Activated effector memory CD4-positive, alpha-beta T cell treated with anti-CD3 and anti-CD28 coated beads, Interleukin-2, amount 50 U/mL, for 16 hours (primary cell): ENCODE measurements around the gene ERRFI1.

Experiments
- DNase-seq: peaks from one replicate; pipeline ENCODE4 v3.0.0-alpha.2; 2020

ERRFI1 gene

DNA sequence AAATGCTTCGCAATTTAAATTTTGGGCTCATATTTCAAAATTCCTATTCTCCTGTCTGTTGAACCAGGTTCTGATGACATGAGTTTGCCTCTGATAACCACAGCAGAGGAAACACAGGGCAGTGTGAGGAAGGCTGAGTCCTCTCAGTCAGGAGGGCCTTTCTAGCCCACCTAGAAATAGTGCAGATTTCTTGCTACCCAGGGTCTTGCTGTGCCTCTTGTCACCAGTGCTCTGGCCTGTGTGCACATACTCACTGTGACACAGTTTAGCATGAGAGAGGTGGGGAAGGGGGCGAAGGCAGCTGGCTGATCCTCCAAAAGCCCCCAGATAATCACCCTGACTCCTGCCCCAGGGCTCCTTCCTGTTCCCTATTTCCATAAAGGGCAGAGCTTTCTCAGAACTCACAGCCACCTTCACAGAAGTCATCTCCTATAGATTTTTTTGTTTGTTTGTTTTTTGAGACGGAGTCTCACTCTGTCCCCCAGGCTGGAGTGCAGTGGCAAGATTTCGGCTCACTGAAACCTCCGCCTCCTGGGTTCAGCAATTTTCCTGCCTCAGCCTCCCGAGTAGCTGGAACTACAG, 23.7 kb downstream of the ERRFI1 start:
- no peak for DNase-seq

DNA sequence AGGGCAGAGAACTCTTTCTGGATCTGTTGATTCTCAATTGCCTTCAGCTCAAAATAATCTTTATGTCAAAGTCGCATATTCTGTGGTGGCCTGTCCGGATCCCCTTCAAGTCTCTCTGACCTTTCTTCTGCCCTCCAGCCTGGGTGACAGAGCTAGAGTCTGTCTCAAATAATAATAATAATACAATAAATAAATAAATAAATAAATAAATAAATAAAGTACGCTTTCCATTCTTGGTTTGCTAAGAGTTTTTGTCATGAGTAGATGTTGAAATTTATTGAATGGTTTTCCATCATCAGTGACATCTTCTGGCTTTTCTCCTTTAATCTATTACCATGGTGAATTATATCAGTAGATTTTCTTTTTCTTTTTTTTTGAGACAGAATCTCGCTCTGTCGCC, 30.7 kb downstream of the ERRFI1 start:
- DNase-seq, result no peak

DNA sequence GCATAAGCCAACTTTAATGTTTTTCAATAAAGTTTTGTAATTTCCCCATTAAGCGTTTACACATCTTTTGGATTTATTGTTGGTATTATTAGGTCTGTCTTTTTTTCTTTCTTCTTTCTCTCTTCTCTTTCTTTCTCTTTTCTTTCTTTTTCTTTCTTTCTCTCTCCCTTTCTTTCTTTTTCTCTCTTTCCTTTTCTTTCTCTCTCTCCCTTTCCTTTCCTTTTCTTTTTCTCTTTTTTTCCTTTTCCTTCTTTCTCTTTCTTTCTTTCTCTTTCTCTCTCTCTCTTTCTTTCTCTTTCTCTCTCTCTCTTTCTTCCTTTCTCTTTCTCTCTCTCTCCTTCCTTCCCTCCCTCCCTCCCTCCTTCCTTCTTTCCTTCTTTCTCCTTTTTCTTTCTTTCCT, 31.3 kb downstream of the ERRFI1 start:
- no peak for DNase-seq

DNA sequence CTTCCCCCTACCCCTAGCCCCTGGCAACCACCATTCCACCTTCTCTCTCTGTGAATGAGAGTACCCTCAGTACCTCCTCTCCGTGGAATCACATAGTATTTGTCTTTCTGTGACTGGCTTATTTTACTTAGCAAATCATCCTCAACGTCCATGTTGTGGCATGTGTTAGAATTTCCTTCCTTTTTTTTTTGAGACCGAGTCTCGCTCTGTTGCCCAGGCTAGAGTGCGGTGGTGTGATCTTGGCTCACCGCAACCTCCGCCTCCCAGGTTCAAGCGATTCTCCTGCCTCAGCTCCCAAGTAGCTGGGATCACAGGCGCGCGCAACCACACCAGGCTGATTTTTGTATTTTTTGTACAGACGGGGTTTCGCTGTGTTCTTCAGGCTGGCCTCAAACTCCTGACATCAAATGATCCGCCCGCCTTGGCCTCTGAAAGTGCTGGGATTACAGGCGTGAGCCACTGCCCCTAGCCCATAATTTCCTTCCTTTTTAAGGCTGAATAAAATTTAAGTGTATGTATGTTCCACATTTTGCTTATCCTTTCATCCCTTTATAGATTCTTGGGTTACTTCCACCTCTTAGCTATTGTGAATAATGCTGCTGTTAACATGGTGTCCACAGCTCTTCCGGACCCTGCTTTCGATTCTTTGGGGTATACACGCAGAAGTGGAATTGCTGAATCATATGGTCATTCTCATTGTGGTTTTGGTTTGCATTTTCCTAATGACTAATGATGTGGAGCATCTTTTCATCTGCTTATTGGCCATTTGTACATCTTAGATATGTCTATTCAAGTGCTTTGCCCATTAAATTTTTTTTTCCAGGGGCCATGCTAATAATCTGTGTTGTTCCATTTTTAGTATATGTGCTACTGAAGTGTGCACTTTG, 32.3 kb downstream of the ERRFI1 start:
- DNase-seq, result no peak

DNA sequence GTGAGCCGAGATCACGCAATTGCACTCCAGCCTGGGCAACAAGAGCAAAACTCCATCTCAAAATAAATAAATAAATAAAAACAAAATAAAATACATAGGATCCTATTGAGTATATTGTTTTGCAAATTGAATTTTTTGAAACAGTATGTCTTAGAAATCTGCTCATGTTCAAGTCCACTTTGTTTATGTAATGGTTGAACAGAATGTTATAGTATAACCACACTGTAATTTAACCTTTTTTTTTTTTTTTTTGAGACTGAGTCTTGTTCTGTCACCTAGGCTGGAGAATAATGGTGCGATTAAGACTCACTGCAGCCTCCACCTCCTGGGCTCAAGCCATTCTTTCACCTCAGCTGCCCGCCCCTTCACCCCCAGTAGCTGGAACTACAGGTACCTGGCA, 33.2 kb downstream of the ERRFI1 start:
- DNase-seq, result no peak

DNA sequence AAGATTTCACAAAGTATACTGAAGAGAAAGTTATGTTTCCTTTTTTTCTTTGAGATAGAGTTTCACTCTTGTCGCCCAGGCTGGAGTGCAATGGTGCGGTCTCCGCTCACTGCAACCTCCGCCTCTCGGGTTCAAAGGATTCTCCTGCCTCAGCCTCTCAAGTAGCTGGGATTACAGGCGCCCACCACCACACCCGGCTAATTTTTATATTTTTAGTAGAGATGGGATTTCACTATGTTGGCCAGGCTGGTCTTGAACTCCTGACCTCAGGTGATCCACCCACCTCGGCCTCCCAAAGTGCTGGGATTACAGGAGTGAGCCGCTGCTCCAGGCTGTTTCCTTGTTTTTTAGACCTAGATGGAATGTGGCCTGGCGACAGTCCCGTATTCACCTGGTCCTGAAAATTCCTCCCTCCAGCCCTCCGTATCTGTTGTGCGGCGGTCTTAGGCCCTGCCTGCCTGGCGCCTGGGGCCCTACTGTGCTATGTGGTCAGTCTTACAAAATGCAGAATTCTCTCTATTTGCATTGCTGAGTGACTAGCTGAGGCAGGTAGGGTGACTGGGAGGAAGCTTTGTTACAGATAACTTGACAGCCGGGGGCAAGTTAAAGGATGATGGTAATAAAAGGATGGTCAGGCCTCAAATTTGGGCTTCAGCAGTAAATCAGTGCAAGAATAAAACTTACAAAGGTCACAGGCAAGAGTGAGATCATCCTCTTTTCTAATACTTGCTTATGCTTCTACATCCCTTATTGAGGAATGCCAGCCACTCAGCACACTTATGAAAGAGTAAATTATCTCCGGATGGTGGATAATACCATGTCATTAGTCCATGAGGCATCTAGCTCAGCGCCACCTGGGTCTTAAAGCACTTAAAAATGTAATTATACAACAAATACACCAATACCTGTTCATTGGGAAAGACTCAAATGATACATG, 34.3 kb downstream of the ERRFI1 start:
- no peak for DNase-seq

DNA sequence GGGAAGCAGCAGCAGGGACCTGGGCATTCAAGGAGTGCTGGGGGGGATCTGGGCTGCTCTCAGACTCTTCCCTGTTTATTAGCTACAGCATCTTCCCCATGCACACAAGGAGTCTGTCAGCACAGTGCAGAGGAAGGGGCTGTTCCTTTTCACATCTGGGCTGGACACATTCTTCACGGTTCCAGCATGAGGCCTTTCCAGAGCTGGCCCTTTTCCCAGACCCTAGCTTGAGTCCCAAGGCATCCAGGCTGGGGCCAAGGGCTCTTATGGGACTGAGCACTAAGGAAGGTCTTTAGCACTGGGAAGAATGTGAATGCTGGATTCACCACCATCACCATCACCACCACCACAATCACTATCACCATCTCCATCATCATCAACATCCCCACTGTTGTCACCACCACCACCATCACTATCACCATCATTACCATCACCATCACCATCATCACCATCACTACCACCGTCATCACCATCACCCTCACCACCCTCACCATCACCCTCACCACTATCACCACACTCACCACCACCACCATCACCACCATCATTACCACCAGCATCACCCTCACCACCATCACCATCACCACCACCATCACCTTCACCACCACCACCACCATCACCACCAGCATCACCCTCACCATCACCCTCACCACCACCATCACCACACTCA, 36.2 kb downstream of the ERRFI1 start:
- DNase-seq, result no peak

DNA sequence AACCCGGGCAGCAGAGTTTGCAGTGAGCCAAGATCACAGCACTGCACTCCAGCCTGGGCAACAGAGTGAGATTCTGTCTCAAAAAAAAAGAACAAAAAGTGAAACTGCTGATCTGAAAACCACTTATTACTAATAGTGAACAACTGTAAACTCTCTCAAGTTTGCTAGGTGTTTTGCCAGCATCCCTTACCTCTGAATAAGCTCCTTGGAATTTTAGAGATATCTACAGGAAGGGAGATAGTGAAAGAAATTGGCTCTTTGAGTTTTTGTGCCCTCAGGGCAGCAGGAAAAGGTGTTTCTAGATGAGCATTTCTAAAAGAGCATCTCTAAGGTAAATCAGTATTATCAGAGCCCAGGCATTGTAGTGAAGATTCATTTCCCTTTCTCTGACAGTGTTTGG, 37.5 kb downstream of the ERRFI1 start:
- no peak for DNase-seq

DNA sequence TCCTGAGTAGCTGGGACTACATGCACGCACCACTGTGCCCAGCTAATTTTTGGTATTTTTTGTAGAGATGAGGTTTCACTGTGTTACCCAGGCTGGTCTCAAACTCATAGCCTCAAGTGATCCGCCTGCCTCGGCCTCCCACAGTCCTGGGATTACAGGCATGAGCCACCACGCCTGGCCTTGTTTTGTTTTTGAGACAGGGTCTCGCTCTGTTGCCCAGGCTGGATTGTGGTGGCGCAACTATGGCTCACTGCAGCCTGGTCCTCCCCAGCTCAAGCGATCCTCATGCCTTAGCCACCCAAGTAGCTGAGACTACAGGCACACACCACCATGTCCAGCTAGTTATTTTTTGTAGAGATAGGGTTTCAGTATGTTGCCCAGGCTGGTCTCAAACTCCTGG, 38.6 kb downstream of the ERRFI1 start:
- no peak for DNase-seq

DNA sequence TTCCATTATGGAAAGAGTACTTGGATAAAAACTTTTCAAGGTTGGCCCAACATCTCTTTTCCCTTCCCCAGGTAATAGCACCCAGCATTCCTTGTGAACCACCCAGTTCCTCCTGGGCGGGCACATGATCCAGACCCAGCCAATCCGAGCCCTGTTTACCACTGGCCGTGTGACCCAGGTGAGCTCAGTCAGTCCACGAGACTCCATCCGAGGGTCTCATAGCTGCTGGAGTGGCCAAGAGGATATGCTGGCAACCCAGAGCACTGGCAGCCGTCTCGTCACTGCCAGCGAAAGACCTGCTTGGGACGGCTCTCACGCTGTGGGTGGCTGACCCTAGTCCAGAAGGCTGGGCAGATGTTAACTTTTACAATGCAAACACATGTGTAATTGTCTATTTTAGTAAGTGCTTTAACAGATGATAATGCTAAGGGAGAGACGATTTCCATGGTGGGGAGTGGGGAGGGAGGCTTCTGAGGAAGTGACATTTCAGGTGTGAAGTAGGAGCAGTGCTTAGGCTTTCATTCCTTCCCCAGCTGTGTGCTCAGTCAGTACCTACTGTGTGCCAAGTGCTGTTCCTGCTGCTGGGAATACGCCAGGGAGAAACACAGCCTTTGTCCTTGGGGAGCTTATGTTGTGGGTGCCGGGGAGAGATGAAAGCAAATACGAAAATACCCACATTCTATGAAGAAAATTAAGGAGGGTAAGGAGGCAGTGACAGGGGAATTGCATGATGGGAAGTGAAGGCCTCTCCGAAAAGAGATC, 40.1 kb downstream of the ERRFI1 start:
- DNase-seq, result no peak

DNA sequence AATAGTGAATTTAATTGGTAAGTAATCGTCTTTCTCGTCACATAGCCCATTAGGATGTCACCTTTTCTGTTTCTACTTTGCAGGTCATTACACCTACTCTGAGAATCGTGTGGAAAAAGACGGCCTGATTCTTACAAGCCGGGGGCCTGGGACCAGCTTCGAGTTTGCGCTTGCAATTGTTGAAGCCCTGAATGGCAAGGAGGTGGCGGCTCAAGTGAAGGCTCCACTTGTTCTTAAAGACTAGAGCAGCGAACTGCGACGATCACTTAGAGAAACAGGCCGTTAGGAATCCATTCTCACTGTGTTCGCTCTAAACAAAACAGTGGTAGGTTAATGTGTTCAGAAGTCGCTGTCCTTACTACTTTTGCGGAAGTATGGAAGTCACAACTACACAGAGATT, 41.3 kb downstream of the ERRFI1 start:
- DNase-seq, result peak; percentile 24

DNA sequence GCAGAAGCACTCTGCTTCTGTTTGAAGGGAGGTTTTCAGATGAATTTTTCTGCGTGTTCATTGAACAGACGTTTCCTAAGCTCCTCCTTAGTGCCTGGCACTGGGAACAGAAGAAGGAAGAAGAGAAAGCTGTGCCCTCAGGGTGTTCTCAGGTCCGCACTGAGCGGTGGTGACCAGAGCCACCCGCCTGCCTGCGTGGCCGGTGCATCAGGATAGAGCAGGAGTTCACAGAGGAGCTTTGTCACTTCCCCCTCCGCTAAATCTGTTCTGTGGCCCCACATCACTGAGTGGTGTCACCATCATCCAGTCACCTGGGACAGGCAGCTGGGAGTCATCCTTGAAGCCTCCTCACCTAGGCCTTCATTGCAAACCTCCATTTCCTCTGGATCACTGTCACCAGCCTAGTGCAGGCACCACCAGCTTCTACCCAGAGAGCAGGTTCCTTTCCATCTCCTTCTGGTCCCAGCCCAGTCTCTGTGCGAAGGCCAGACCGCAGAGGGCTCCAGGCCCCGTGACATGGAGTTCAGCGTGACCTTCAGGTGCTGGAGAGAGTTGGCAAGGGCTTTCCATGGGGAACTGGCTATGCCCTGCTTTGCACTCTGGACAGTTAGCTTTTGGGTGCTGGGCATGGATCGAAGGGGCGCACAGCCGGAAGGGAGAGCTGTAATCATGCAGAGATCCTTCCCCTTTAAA, 42.9 kb downstream of the ERRFI1 start:
- DNase-seq, result no peak

DNA sequence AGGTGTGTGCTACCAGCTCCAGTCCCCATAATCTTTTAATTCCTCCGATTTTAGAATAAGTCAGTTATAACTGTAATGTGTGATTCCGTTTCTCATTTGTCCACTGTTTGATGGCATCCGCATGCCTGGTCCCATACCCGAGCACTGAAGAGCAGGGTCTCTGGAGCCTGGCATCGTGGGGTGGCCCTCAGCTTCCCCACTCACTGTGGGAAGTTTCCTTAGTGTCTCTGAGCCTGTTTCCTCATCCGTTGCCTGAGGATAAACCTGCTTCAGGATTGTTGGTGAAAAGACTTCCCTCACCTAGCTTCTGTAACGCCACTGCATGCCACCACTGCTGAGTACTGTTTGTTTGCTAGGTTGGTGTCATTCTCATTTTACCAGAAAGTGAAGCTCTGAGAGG, 45.1 kb downstream of the ERRFI1 start:
- DNase-seq, result no peak

DNA sequence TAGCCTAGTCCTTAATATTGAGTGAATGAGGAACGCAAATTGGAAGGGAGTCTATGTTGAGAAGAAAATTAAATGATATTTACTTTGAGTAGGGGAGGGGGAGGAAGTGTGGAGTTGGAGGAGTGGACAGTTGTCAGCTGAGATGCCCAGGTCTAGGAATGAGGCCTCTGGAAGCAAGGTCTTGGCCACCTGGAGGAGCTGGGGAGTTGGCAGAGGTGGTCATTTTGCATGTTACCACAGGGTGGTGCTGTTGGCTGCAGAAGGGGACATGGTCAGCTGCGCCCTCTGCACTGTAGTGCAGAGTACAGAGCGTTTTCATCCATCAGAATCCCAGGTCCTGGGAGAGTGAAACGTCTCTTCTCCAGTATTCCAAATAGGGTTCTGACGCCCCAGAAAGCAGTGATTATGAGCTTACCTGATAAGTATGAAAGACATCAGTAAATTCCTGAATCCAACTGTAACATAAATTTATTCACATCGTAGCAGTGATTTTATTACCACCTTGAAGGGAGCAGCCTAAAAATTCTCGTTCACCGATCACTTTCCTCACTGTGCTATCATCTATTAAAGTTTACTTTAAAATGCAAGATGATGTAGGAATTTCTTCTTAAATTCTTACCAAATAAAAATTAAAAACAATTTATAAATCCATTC, 50.8 kb downstream of the ERRFI1 start:
- DNase-seq, result peak; percentile 73

DNA sequence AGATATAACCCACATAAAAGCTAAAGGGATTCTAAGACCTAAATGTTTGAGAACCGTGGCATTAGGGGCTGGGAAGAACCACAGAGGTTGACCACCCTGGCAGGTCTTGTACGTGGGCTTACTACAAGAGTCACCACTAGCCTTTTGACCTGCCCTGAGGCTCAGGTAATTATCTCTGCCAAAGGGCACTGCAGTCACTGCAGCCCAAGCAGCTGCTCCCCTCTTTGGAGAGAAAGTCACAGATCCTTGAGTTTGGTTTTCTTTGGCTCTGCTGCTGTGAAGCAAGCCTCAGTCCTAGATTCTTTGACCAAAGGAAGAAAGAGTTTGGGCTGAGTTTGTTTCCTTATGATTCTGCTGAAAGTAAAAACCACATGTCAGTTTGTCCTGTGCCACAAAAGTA, 53.0 kb downstream of the ERRFI1 start:
- DNase-seq, result no peak

DNA sequence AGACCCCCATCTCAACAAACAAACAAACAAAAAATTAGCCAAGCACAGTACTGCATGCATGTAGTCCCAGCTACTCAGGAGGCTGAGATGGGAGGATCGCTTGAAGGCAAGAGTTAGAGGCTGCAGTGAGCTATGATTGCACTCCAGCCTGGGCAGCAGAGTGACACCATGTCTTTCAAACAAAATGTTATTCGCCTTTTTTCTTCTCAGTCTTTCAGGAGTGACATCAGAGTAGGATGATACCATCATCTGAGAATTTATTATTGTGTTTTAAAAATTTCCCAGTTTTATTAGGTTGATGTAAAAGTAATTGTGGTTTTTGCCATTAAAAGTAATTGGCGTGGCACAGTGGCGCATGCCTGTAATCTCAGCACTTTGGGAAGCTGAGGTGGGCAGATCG, 53.8 kb downstream of the ERRFI1 start:
- DNase-seq, result no peak

DNA sequence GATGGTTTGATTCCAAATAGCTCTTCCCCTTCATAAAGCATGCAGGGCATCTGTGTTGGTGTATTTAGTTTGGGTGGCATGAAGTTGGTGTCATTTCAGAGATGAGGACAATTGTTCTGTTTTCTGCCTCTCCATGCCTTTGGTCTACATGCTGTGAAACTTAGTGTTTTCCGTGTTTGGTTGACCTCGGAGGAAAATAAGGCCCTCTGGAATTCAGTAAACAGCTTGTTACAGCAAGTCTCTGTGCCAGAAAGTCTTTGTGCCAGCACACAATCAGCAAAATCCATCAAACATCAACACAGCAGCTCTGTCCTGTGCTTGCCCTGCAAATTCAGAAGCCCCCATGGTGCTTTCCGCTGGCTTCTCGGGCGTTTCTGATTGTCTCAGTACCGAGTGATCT, 55.1 kb downstream of the ERRFI1 start:
- DNase-seq, result no peak

DNA sequence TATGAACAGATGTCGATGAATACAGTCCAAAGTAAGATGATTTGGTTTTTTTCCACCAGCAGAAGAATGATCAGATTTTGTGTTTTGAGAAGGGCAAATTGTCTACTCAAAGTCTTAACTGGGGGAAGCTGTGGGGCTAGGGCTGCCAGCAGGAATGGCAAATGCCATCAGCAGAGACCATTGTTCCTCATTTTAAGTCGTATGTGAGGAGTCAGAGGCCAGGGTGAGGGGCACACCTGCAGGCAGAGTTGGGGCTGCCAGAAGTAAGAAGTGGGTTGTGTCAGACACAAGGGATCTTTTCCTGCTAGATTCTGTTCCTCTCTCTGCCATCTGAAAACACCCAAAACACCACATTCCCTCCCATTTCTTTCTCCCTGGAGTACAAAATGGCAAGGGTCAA, 55.9 kb downstream of the ERRFI1 start:
- no peak for DNase-seq

DNA sequence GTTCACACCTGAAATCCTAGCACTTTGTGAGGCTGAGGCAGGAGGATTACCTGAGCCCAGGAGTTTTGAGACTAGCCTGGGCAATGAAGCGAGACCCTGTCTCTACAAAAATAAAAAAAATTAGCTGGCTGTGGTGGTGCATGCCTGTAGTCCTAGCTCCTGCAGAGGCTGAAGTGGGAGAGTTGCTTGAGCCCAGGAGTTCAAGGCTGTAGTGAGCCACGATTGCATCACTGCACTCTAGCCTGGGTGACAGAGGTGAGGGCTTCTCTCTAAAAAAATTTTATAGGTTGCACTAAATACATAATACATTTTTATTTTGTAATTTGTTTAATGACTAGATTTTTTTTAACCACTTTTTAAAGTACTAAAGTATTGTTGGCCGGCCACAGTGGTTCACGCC, 58.5 kb downstream of the ERRFI1 start:
- DNase-seq, result no peak

DNA sequence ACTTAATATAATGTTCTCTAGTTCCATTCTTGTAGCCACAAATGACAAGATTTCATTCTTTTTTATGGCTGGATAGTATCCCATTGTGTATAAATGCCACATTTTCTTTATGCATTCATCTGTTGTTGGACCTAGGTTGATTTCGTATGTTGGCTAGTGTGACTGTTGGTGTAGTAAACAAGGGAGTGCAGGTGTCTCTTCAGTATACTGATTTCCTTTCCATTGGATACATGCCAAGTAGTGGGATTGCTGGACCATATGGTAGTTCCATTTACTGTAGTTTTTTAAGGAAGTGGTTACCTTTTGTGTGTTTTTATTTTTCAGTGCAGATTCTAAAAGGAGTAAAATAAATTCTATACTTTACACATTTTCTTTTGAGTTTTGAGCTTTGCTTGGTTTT, 58.9 kb downstream of the ERRFI1 start:
- no peak for DNase-seq

DNA sequence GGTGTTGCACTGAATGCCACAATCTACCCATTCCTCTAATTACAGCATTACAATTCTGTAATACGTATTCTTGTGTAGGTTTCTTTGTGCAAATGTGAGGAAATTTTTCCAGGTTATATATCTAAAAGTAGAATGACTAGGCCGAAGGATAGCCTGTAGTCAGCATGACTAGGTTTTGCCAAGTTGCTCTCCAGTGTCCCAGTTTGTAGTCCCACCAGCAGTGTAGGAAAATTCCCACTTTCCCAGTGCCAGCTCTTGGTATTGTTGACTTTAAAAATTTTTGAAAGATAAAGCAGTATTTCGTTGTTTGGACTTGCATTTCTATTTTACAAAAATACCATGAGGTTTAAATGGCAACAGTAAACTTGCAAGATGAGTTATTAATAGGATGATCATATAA, 61.6 kb downstream of the ERRFI1 start:
- DNase-seq, result no peak
